Testis (tissue), 3 donors: Measurements from ENCODE around the gene AMPD3. TPM values are rescaled to one million over a fixed set of nuclear protein-coding genes. Genes with fewer than 3 reads are reported as not detected.

ENCODE experiments used
- DNase-seq: peaks from one replicate; pipeline ENCODE4 v3.0.0-alpha.2; 2019
- H3K27ac ChIP-seq, 2 donors: fragments of 200-600 bp; sonication (generic); one replicate each; pipeline ENCODE4 v1.5.1; 2019
- H3K27me3 ChIP-seq: fragments of 200-600 bp; sonication (generic); one replicate; pipeline ENCODE4 v1.5.1; 2019
- H3K36me3 ChIP-seq: fragments of 200-600 bp; sonication (generic); one replicate; pipeline ENCODE4 v1.5.1; 2017; ENCODE audit warnings: low read depth; ENCODE audit errors: missing control alignments
- H3K4me1 ChIP-seq: fragments of 200-600 bp; sonication (generic); one replicate; pipeline ENCODE4 v1.5.1; 2019
- H3K4me3 ChIP-seq, 2 donors: fragments of 200-600 bp; sonication (generic); one replicate each; pipeline ENCODE4 v1.5.1; 2017 to 2019
- H3K9me3 ChIP-seq: fragments of 200-600 bp; sonication (generic); one replicate; pipeline ENCODE4 v1.5.1; 2017
- POLR2A ChIP-seq: fragments of 450-650 bp; IDR thresholded peaks from one replicate; pipeline ENCODE4 v1.6.1; 2017; ENCODE audit warnings: antibody characterized with exemption, mild to moderate bottlenecking, moderate library complexity
- WGBS, 2 donors: methylation state at CpG; one replicate each; pipeline ENCODE4 v1.1.5; 2018; 5-methylcytosine and 5-hydroxymethylcytosine counted together
- intact Hi-C: fragments of 100-400 bp; cut with DNase I; formaldehyde crosslinking; loops from one replicate; pipeline ENCODE4 v1.15.1; 2023; ENCODE audit warnings: low total_unique reads
- polyA plus RNA-seq: library from polyadenylated mRNA; stranded (reverse); fragments of 350-450 nt; fragmentation: Illumina TruSeq; extraction: RNeasy Lipid Tissue Mini Kit (QIAGEN cat#74804); gene quantifications from one replicate; pipeline ENCODE4 v1.2.3, GENCODE V29; 2014; ENCODE audit warnings: low read depth, low replicate concordance; ENCODE audit not compliant: insufficient read depth
- total RNA-seq, 2 donors: library from RNA; depleted of rRNA; stranded (reverse); fragments of >200 nt; gene quantifications; one replicate each; pipeline ENCODE4 v1.2.3, GENCODE V29; 2016
- TF ChIP-seq, protein P1 (sequence below), 3 experiments: fragments of 450-650 bp in 2 of 3; fragments of 200-600 bp in 1 of 3; sonication (generic) in 1 of 3; IDR thresholded peaks; one replicate each; pipeline ENCODE4 v1.5.1; 2016 to 2019; ENCODE audit warnings: antibody characterized with exemption in 3 of 3, mild to moderate bottlenecking in 2 of 3, moderate library complexity in 1 of 3

The AMPD3 gene
- total and polyA plus RNA-seq, 3 donors from 2014 or later, result 5.5 to 13.4 (median 10.9) TPM

GRCh38 chr11:10528121-10528520 is 73.1 kb downstream of the AMPD3 start:
- no peak for DNase-seq
- no peaks in the 10 kb centered on the region for H3K36me3 ChIP-seq
- peaks cover 1% of the 10 kb centered on the region for H3K4me1 ChIP-seq
- intact Hi-C loops, result no loop called here
- no peaks in the 10 kb centered on the region for H3K27me3 ChIP-seq
- no peak overlapping the region for H3K4me3 ChIP-seq
- TF ChIP-seq, protein P1, sequence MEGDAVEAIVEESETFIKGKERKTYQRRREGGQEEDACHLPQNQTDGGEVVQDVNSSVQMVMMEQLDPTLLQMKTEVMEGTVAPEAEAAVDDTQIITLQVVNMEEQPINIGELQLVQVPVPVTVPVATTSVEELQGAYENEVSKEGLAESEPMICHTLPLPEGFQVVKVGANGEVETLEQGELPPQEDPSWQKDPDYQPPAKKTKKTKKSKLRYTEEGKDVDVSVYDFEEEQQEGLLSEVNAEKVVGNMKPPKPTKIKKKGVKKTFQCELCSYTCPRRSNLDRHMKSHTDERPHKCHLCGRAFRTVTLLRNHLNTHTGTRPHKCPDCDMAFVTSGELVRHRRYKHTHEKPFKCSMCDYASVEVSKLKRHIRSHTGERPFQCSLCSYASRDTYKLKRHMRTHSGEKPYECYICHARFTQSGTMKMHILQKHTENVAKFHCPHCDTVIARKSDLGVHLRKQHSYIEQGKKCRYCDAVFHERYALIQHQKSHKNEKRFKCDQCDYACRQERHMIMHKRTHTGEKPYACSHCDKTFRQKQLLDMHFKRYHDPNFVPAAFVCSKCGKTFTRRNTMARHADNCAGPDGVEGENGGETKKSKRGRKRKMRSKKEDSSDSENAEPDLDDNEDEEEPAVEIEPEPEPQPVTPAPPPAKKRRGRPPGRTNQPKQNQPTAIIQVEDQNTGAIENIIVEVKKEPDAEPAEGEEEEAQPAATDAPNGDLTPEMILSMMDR (IDR thresholded peaks at IDR 0.05), result no peak
- TF ChIP-seq POLR2A, result no peak
- peak overlapping the region in 1 of 2 donors; percentile 57 for H3K27ac ChIP-seq
- no peaks in the 10 kb centered on the region for H3K9me3 ChIP-seq

DNA sequence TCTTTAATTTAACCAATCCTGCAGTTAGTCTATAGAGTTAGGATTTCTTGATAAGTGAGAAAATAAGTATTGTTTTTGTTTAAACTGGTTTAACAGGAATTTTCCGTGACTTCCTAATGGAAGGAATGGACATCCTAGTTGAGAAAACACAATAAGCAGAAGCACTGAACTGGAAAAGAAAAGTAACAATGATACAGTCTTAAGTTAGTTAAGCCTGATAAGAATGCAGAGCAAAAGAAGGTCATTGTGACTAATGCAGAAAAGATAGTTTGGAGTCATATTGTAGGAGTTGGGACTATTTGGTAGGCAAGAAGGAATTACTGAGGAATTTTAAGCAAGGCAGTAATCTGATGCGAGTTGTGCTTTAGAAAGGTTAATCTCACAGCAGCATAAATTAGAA is 74.2 kb downstream of the AMPD3 start:
- intact Hi-C loops, result no loop called here
- Histone ChIP-seq H3K4me3 (no peak overlapping the region), H3K36me3 (no peaks in the 10 kb centered on the region), H3K27ac (peak overlapping the region; percentile 33 to 57), H3K27me3 (no peaks in the 10 kb centered on the region), H3K9me3 (no peaks in the 10 kb centered on the region), H3K4me1 (no peaks in the 10 kb centered on the region)
- DNase-seq, result no peak
- WGBS, 2 donors, result 69 to 81% methylated on average over 2 of the region's 2 CpGs
- TF ChIP-seq, protein P1 (IDR thresholded peaks at IDR 0.05), result no peak
- TF ChIP-seq POLR2A, result no peak

GRCh38 chr11:10532526-10532925 is 77.5 kb downstream of the AMPD3 start:
- H3K9me3 ChIP-seq, result no peaks in the 10 kb centered on the region
- H3K4me1 ChIP-seq, result no peaks in the 10 kb centered on the region
- no peak overlapping the region for H3K4me3 ChIP-seq
- no peak overlapping the region for H3K27ac ChIP-seq
- no peaks in the 10 kb centered on the region for H3K27me3 ChIP-seq
- H3K36me3 ChIP-seq, result no peaks in the 10 kb centered on the region
- TF ChIP-seq, protein P1 (IDR thresholded peaks at IDR 0.05), result no peak
- TF ChIP-seq POLR2A, result no peak
- no peak for DNase-seq
- intact Hi-C loops, result no loop called here
- 71 to 72% methylated on average over 2 of the region's 2 CpGs for WGBS, 2 donors

DNA sequence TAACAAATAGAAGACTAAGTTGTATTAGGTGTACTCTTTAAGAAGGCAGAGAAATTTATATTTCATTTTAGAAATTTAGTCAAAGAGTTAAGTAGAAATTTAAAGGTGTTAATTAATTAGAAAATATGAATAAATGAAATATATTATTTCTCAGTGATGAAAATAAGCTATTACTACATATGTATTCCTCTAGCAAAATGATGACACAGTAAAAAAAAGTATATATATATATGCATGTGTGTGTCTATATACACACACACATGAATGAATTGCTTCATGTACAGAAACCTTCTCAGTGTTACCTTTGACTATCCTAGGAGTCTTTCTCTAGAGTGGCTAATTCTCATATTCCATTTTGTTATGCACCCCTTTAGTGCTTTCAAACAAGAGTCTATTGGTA is 78.3 kb downstream of the AMPD3 start:
- intact Hi-C loops, result no loop called here
- Histone ChIP-seq H3K4me3 (no peak overlapping the region), H3K27ac (no peak overlapping the region), H3K4me1 (no peaks in the 10 kb centered on the region), H3K27me3 (no peaks in the 10 kb centered on the region), H3K9me3 (no peaks in the 10 kb centered on the region), H3K36me3 (no peaks in the 10 kb centered on the region)
- TF ChIP-seq POLR2A, result no peak
- TF ChIP-seq, protein P1 (IDR thresholded peaks at IDR 0.05), result no peak
- no peak for DNase-seq

GRCh38 chr11:10534316-10534715 is 79.3 kb downstream of the AMPD3 start:
- Histone ChIP-seq H3K36me3 (no peaks in the 10 kb centered on the region), H3K4me3 (no peak overlapping the region), H3K9me3 (no peaks in the 10 kb centered on the region), H3K27ac (no peak overlapping the region), H3K27me3 (no peaks in the 10 kb centered on the region), H3K4me1 (no peaks in the 10 kb centered on the region)
- DNase-seq, result no peak
- WGBS, 2 donors, result 80 to 84% methylated on average over 2 of the region's 2 CpGs
- intact Hi-C loops, result no loop called here
- TF ChIP-seq POLR2A, result no peak
- TF ChIP-seq, protein P1 (IDR thresholded peaks at IDR 0.05), result no peak
